Measurements from ENCODE around the gene NOLC1.

Gene NOLC1

DNA sequence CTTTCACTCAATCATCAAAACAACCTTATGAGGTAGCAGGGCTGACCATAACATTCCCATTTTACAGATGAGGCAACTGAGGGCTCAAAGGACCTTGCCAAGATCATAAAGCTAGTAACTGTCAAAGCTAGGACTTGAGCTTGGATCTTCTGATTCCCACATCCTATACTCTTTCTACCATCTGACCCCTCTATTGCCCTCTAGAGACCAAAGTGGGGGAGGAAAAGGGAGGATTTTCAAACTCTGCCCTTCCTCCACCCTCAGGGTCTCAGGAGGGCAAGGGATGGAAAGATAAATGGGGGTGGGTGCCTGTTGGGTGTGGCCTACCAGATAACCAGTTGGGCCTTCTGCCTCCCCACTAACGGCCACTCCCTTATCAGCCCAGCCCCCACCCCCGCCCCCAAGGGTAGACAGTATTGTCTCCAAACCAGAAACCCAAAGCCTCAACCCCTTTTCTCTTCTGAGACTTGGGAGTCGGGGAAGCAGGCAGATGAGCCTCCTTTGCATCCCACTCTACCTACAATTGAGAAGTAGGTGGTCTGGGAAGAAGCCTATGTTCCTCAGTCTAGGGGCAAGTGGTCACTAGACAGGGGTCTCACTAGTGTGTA, 39.9 kb upstream of the NOLC1 start:
- TF ChIP-seq, protein P1, sequence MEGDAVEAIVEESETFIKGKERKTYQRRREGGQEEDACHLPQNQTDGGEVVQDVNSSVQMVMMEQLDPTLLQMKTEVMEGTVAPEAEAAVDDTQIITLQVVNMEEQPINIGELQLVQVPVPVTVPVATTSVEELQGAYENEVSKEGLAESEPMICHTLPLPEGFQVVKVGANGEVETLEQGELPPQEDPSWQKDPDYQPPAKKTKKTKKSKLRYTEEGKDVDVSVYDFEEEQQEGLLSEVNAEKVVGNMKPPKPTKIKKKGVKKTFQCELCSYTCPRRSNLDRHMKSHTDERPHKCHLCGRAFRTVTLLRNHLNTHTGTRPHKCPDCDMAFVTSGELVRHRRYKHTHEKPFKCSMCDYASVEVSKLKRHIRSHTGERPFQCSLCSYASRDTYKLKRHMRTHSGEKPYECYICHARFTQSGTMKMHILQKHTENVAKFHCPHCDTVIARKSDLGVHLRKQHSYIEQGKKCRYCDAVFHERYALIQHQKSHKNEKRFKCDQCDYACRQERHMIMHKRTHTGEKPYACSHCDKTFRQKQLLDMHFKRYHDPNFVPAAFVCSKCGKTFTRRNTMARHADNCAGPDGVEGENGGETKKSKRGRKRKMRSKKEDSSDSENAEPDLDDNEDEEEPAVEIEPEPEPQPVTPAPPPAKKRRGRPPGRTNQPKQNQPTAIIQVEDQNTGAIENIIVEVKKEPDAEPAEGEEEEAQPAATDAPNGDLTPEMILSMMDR (IDR thresholded peaks at IDR 0.05; ENCODE audit: control extremely low read depth, extremely low read depth, low read depth, missing control alignments) = peak; percentile 38
- ChIA-PET POLR2A (interaction anchor here (0.6 kb wide), 1 partner anchor 1139 kb away, joined by 3 read pairs; no protein-coding TSS in a partner anchor), CTCF (interaction anchor here (0.6 to 12.3 kb wide), 9 partner anchors 8 to 271 kb away, joined by 3 to 65 read pairs (median 3); partner anchors contain the start of gene PPRC1)
- no peak for DNase-seq (ENCODE audit: extremely low spot score)

DNA sequence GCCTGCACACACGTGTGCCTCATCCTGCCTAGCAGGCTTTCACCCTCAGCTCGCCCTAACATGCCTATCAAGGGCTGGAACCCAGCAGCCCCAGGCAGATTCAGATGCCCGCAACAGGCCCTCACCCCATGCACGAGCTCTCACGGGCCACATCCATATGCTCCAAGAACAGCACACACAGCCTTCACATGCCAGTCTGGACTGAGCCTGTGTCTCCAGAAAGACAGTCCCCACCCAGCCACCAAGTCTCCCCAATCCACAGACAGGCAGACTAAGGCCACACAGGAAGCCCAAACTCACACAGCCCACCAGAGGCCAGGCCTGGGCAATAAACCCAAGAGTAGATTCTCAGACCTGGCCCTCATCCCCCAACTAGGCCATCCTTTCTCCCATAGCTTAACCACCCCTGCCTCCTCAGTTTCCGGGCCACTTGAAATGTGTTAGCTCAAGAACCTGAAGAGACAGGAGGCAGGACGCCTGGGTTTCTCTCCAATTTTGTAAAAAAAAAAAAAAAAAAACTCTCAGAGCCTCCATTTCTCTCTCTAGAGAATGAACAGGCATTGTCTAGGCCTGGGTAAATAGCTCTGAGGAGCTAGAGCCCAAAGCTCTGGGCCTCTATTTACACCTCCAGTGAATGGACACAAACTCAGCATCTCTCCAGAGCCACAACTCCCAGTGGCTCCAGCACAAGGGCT, 38.8 kb upstream of the NOLC1 start:
- no peak for DNase-seq (ENCODE audit: extremely low spot score)
- TF ChIP-seq, protein P1 (IDR thresholded peaks at IDR 0.05; ENCODE audit: control extremely low read depth, extremely low read depth, low read depth, missing control alignments) = no peak
- ChIA-PET CTCF (interaction anchor here (1.0 to 3.6 kb wide), 10 partner anchors 10 to 273 kb away, joined by 3 to 13 read pairs (median 5); no protein-coding TSS in a partner anchor), POLR2A (interaction anchor here (0.6 to 0.9 kb wide), 6 partner anchors 28 to 1128 kb away, joined by 3 to 8 read pairs (median 5); no protein-coding TSS in a partner anchor)

DNA sequence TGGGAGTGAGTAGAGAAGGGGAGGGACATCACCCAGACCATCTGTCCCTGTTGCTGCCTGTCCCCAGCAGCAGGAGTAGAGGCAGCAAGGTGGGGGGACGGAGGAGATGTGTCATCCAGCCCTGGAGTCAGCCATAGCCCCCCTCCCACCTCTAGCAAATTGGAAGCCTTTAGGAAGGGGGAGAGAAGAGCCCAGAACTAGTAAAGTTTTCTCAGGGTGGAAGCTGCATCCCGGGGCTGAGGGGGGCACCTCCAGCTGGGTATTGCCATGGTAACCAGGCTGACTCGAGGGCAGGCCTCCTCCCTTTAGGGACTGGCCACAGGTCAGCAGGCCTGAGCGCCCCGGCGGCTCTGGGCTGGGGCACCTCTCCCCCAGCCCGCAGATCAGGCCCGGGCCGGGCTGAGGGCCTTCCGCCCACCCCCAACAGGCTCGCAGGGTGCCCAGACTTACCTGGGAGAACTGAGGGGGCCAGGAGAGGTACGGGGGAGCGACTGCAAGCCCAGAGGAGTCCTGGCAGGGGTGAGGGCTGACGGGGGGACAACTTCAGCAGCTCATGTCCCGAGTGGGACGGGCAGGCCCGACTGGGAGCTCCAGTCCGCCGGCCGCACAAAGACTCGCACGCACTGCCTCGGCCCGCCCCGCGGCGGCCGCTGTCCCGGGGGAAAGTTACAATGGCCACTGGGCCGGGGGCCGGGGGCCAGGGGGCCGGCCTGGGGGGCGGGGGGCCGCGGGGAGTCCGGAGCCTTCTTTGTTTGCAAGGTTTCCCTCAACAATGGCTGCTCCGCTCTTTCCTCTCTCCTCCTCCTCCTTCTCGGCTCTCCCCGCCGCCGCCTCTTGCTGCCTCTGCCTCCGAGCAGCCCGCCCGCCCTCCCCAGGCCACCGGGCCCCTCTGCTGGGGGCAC, 38.0 kb upstream of the NOLC1 start:
- POLR2A ChIA-PET = interaction anchor here (0.7 to 1.0 kb wide), 7 partner anchors 9 to 295 kb away, joined by 3 to 4 read pairs (median 3); no protein-coding TSS in a partner anchor
- CTCF ChIA-PET = interaction anchor here (1.0 to 3.6 kb wide), 9 partner anchors 9 to 273 kb away, joined by 3 to 13 read pairs (median 5); no protein-coding TSS in a partner anchor
- DNase-seq (ENCODE audit: extremely low spot score) = peak; percentile 52
- TF ChIP-seq, protein P1 (IDR thresholded peaks at IDR 0.05; ENCODE audit: control extremely low read depth, extremely low read depth, low read depth, missing control alignments) = no peak

DNA sequence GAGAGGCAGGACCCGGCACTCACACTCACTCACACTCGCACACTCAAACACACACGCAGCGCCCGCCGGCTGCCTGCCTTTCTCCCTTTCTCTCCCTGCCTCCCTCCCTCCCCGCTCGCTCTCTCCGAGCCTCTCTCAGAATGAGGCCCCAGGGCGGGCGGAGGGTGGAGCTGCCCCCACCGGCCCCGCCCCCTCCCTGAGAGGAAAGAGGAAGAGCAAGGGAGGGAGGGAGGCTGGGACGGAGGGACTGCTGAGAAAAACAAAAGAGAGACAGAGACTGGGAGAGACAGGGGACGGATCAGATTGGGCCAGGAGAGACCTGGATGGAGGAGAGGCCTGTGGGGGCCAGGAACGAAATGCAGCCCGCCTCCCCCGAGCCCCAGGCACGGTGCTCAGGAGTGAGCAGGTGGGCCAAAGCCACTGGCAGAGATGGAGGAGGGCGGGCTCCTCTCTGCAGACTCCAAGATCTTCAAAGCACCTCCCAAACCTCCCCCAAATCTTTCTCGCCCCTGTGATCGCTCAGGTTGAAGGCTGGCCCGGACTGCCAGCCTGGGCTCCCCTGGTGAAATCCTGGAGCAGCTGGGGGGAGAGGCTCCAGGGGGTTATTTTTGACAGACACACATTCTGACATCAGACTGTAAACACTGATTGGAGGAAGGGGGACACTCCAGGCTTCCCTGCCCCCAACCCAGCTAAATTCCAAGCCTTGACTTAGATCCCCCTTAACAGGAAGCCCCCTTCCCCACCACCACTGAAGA, 37.1 kb upstream of the NOLC1 start:
- ChIA-PET POLR2A (interaction anchor here (0.6 to 1.0 kb wide), 5 partner anchors 10 to 297 kb away, joined by 3 read pairs; partner anchors contain the start of gene OGA), CTCF (interaction anchor here (0.6 to 3.6 kb wide), 5 partner anchors 8 to 274 kb away, joined by 3 to 13 read pairs (median 6); no protein-coding TSS in a partner anchor)
- TF ChIP-seq, protein P1 (IDR thresholded peaks at IDR 0.05; ENCODE audit: control extremely low read depth, extremely low read depth, low read depth, missing control alignments) = no peak
- DNase-seq (ENCODE audit: extremely low spot score) = peak; percentile 90

DNA sequence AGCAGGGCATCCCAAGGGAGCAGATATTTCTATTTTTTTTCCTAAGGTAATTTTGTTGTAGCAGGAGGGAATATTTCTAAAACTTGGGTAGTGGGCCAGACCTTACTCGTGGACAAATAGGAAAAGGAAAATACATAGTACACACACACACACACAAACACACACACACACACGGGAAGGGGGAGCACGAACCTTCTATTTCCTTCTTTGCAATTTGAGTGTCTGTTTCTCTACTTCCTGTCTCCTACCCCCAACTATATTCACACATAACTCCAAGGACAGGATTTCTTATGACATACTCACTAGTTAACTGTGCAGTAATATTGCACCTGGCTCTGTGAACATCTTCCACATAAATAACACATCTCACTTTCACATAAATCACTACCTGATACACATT, 36.4 kb upstream of the NOLC1 start:
- ChIA-PET POLR2A (no interaction called here), CTCF (interaction anchor here (1.6 to 3.8 kb wide), 3 partner anchors 16 to 275 kb away, joined by 4 to 21 read pairs (median 6); partner anchors contain the start of gene PPRC1)
- TF ChIP-seq, protein P1 (IDR thresholded peaks at IDR 0.05; ENCODE audit: control extremely low read depth, extremely low read depth, low read depth, missing control alignments) = no peak
- no peak for DNase-seq (ENCODE audit: extremely low spot score)

Data from GM10248 (cell line).